HepG2 (cell line): ENCODE measurements around the gene RNU6-8. TPM values are rescaled to one million over a fixed set of nuclear protein-coding genes. Genes with fewer than 3 reads are reported as not detected.

Experiments
- BATF2 ChIP-seq: sonication (generic); formaldehyde crosslinking; IDR thresholded peaks from 2 replicates; pipeline ENCODE4 v1.8.0; 2022; ENCODE audit warnings: mild to moderate bottlenecking, missing genetic modification reagents, moderate library complexity
- CCDC6 ChIP-seq: sonication (generic); formaldehyde crosslinking; IDR thresholded peaks from 2 replicates; pipeline ENCODE4 v1.8.1; 2022; ENCODE audit warnings: mild to moderate bottlenecking, missing genetic modification reagents, moderate library complexity
- FIP1L1 ChIP-seq: fragments of 200-400 bp; formaldehyde crosslinking; IDR thresholded peaks from 2 replicates; pipeline ENCODE4 v1.6.1; 2018; ENCODE audit warnings: low read depth, mild to moderate bottlenecking, low read length, moderate library complexity, borderline replicate concordance; ENCODE audit not compliant: insufficient read depth
- GLMP ChIP-seq: sonication (generic); formaldehyde crosslinking; IDR thresholded peaks from 2 replicates; pipeline ENCODE4 v1.9.0; 2021; ENCODE audit warnings: missing genetic modification reagents, mild to moderate bottlenecking, borderline replicate concordance
- HNRNPLL ChIP-seq: fragments of 200-400 bp; formaldehyde crosslinking; IDR thresholded peaks from 2 replicates; pipeline ENCODE4 v1.6.1; 2017; ENCODE audit warnings: mild to moderate bottlenecking, low read depth, low read length; ENCODE audit not compliant: poor library complexity, severe bottlenecking
- JUND ChIP-seq: sonication (generic); formaldehyde crosslinking; IDR thresholded peaks from 2 replicates; pipeline ENCODE4 v1.8.0; 2022; ENCODE audit warnings: mild to moderate bottlenecking, missing genetic modification reagents
- NR0B2 ChIP-seq: sonication (generic); formaldehyde crosslinking; IDR thresholded peaks from 2 replicates; pipeline ENCODE4 v1.4.0; 2020; ENCODE audit warnings: mild to moderate bottlenecking, missing genetic modification reagents
- PRPF4 ChIP-seq: fragments of 200-400 bp; formaldehyde crosslinking; IDR thresholded peaks from 2 replicates; pipeline ENCODE4 v1.6.1; 2016; ENCODE audit warnings: low read length, low read depth; ENCODE audit not compliant: poor library complexity, severe bottlenecking
- RBFOX2 ChIP-seq: fragments of 200-400 bp; formaldehyde crosslinking; IDR thresholded peaks from 2 replicates; pipeline ENCODE4 v1.6.1; 2017; ENCODE audit warnings: low read depth, mild to moderate bottlenecking, low read length
- RFXAP ChIP-seq: sonication (generic); formaldehyde crosslinking; IDR thresholded peaks from 2 replicates; pipeline ENCODE4 v1.4.0; 2020; ENCODE audit warnings: missing genetic modification reagents, borderline replicate concordance
- SIN3A ChIP-seq: IDR thresholded peaks from 2 replicates; pipeline ENCODE4 v1.6.1; 2011; ENCODE audit warnings: low read depth, mild to moderate bottlenecking, control low read depth, low read length, borderline replicate concordance
- THAP7 ChIP-seq: sonication (generic); formaldehyde crosslinking; IDR thresholded peaks from 2 replicates; pipeline ENCODE4 v1.8.1; 2023; ENCODE audit warnings: mild to moderate bottlenecking, missing genetic modification reagents
- YEATS2 ChIP-seq: sonication (generic); formaldehyde crosslinking; IDR thresholded peaks from 2 replicates; pipeline ENCODE4 v1.4.0; 2020; ENCODE audit warnings: missing genetic modification reagents, borderline replicate concordance
- ZEB1 ChIP-seq: IDR thresholded peaks from 2 replicates; pipeline ENCODE4 v1.6.1; 2012; ENCODE audit warnings: mild to moderate bottlenecking, low read depth, inconsistent platforms; ENCODE audit not compliant: insufficient replicate concordance
- ZNF512 ChIP-seq: sonication (generic); formaldehyde crosslinking; IDR thresholded peaks from 2 replicates; pipeline ENCODE4 v1.4.0; 2020; ENCODE audit warnings: mild to moderate bottlenecking, missing genetic modification reagents
- ZNF543 ChIP-seq: sonication (generic); formaldehyde crosslinking; IDR thresholded peaks from 2 replicates; pipeline ENCODE4 v1.4.0; 2020; ENCODE audit warnings: mild to moderate bottlenecking, missing genetic modification reagents
- ZNF556 ChIP-seq: sonication (generic); formaldehyde crosslinking; IDR thresholded peaks from 2 replicates; pipeline ENCODE4 v1.4.0; 2020; ENCODE audit warnings: mild to moderate bottlenecking, missing genetic modification reagents, borderline replicate concordance
- ZNF704 ChIP-seq: sonication (generic); formaldehyde crosslinking; IDR thresholded peaks from 2 replicates; pipeline ENCODE4 v1.8.1; 2023; ENCODE audit warnings: mild to moderate bottlenecking, inconsistent platforms, moderate library complexity, missing genetic modification reagents, borderline replicate concordance
- ZNF75D ChIP-seq: sonication (generic); formaldehyde crosslinking; IDR thresholded peaks from 2 replicates; pipeline ENCODE4 v1.8.1; 2023; ENCODE audit warnings: missing genetic modification reagents, mild to moderate bottlenecking, borderline replicate concordance
- ZNF782 ChIP-seq: sonication (generic); formaldehyde crosslinking; IDR thresholded peaks from 2 replicates; pipeline ENCODE4 v1.4.0; 2020; ENCODE audit warnings: missing genetic modification reagents, mild to moderate bottlenecking, borderline replicate concordance
- polyA plus RNA-seq, 8 experiments: library from polyadenylated mRNA; depleted of rRNA in 3 of 8; stranded (reverse) in 7 of 8; unstranded in 1 of 8; fragments of >200 nt; fragmentation: Illumina TruSeq in 4 of 8; extraction: Trizol in 4 of 8; gene quantifications; 2 replicates each; pipeline versions ENCODE4 v1.2.1 to v1.2.3, GENCODE V29; 2011 to 2016; ENCODE audit warnings: low read depth in 4 of 8, missing spikeins in 1 of 8, mixed read lengths in 1 of 8; ENCODE audit not compliant: insufficient read depth in 1 of 8
- total RNA-seq, 5 experiments: library from RNA; depleted of rRNA; stranded (reverse); fragments of >200 nt; fragmentation: Illumina TruSeq; extraction: Trizol; gene quantifications; 2 replicates each; pipeline ENCODE4 v1.2.3, GENCODE V29; 2016; ENCODE audit warnings: low read depth in 1 of 5

RNU6-8 gene
- total and polyA plus RNA-seq, 2 of the 13 experiments (the other 11 are each of a cell fraction or from before 2014, with no cell fraction given) = under 0.01 TPM; not detected in 1

GRCh38 chr14:32202998-32203882 is at the start of gene RNU6-8 (continued):
- TF ChIP-seq YEATS2 (peak; percentile 93), SIN3A (peak; percentile 52; the same call in 1 of the 2 replicates), RBFOX2 (peak; percentile 87), GLMP (0 out of 2 replicates have a peak, but pooled peaks have one; percentile 36), ZEB1 (no peak), BATF2 (CRISPR knock-in tag) (no peak), ZNF75D (CRISPR knock-in tag) (no peak; the same call in 1 of the 2 replicates), RFXAP (peak; percentile 97), NR0B2 (CRISPR knock-in tag) (peak; percentile 28), CCDC6 (CRISPR knock-in tag) (peak; percentile 86; the same call in 1 of the 2 replicates), ZNF512 (CRISPR knock-in tag) (peak; percentile 67; the same call in 1 of the 2 replicates), ZNF556 (CRISPR knock-in tag) (peak; percentile 96), FIP1L1 (peak; percentile 41; the same call in 1 of the 2 replicates), ZNF543 (peak; percentile 39; the same call in 1 of the 2 replicates), ZNF704 (CRISPR knock-in tag) (peak; percentile 80; the same call in 1 of the 2 replicates), ZNF782 (CRISPR knock-in tag) (peak; percentile 98; the same call in 1 of the 2 replicates), HNRNPLL (peak; percentile 96), THAP7 (peak; percentile 5; the same call in 1 of the 2 replicates), PRPF4 (peak; percentile 85), JUND (CRISPR knock-in tag) (peak; percentile 85)
